Nucleus accumbens (tissue), 56 donors: ENCODE results near the gene PPP1R27.
A peak's percentile ranks its signal among the peaks of the same experiment; 100 is the strongest.

Experiments
- DNase-seq, 56 donors: peaks; one replicate each; lab custom pipeline; 2025; lab: John Stamatoyannopoulos, UW

The PPP1R27 gene

GRCh38 chr17:81834831-81835267 is at the start of gene PPP1R27:
Gene PPP1R27 (minus strand): TSS chr17:81835050. CDS start chr17:81834953, 97 bp downstream.
- DNase-seq, result no peak

- no peak for DNase-seq
Observed at GRCh38 chr17:81884520-81884919, 49.7 kb upstream of the PPP1R27 start.

- DNase-seq, result no peak
Observed at GRCh38 chr17:81879121-81879520, 44.3 kb upstream of the PPP1R27 start.

- no peak for DNase-seq
Observed at GRCh38 chr17:81878294-81878693, 43.4 kb upstream of the PPP1R27 start.

GRCh38 chr17:81877569-81877968 is 42.7 kb upstream of the PPP1R27 start:
- DNase-seq, result no peak

- peak in 53 of 56 donors; percentile 48 to 94 (median 85) for DNase-seq
Observed at GRCh38 chr17:81871387-81872230, 36.8 kb upstream of the PPP1R27 start.

GRCh38 chr17:81870981-81871386 is 36.1 kb upstream of the PPP1R27 start, which contains the start of gene ARHGDIA:
Gene ARHGDIA (minus strand): TSS chr17:81871337. CDS start chr17:81869930, 1,407 bp downstream.
- peak in 3 of 56 donors; percentile 65 to 85 (median 71) for DNase-seq

GRCh38 chr17:81870131-81870980 is 35.5 kb upstream of the PPP1R27 start:
- peak in 2 of 56 donors; percentile 8 to 16 for DNase-seq

GRCh38 chr17:81869221-81870130 is 34.6 kb upstream of the PPP1R27 start:
- DNase-seq, result peak in 3 of 56 donors; percentile 12 to 30 (median 27)

- DNase-seq, result no peak
Observed at GRCh38 chr17:81868674-81869220, 33.9 kb upstream of the PPP1R27 start.

GRCh38 chr17:81867991-81868673 is 33.3 kb upstream of the PPP1R27 start:
- no peak for DNase-seq

- no peak for DNase-seq
Observed at GRCh38 chr17:81867170-81867990, 32.5 kb upstream of the PPP1R27 start.

GRCh38 chr17:81866440-81867169 is 31.8 kb upstream of the PPP1R27 start:
- no peak for DNase-seq

GRCh38 chr17:81865733-81866439 is 31.0 kb upstream of the PPP1R27 start:
- DNase-seq, result no peak

GRCh38 chr17:81865358-81865732 is 30.5 kb upstream of the PPP1R27 start:
- DNase-seq, result no peak

- DNase-seq, result no peak
Observed at GRCh38 chr17:81863833-81864768, 29.3 kb upstream of the PPP1R27 start.
